GM20000 (cell line): Measurements from ENCODE around the gene ATL1.
A peak's percentile ranks its signal among the peaks of the same experiment; 100 is the strongest.

Experiments
- DNase-seq: peaks from one replicate; pipeline ENCODE4 v3.0.0; 2012; ENCODE audit warnings: low spot score
- TF ChIP-seq, protein P1 (sequence below): IDR thresholded peaks from 2 replicates; pipeline ENCODE4 v1.5.1; 2012; ENCODE audit warnings: mild to moderate bottlenecking, control low read depth; ENCODE audit errors: extremely low read depth, missing control alignments

The ATL1 gene

DNA sequence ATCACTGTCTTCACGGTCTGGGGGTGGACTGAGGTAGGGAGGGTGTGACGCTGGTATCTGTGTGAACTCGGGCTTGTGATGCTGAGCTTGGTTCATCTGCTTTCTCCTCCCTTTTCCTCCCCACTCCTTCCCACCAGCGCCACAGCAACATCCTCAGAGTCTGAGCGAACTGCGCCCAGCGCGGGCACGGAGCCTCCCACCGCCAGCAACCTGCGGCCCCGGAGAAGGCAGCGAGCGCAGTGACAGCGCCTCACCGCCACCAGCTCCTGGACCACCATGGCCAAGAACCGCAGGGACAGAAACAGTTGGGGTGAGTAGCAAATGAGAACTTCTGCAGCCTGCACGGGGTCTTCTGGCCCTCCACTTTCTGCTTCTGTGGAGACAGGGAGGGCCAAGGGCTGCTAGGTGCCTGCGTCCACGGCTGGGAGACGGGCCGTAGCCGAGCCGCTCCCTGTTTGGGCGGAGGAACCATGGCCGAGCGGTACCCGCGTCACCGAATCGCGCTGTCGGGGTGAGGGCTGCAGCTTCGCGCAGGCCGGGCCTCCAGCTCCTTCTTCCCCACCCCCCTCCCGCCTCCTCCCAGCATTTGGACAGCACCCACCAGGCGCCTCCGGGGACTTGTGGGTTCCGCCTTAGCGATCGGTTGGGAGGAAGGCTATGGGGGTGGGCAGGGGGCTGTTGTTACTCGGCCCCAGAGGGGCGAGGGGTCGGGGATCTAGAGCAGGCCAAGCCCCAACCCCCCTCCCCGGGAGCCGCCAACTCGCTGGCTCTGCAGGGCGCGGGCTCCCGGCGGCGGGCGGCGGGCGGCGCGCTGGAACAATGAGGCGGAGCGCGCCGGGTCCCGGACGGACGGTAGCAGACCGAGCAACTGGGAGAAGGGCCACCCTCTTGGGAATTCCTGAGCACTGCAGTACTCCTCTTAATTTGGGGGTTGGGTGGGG is at the start of gene ATL1:
ATL1 (plus strand) TSS at position 156 of the 941 bp plus-strand sequence; CDS start at position 277, 121 bp downstream.
- DNase-seq: peak; percentile 69

DNA sequence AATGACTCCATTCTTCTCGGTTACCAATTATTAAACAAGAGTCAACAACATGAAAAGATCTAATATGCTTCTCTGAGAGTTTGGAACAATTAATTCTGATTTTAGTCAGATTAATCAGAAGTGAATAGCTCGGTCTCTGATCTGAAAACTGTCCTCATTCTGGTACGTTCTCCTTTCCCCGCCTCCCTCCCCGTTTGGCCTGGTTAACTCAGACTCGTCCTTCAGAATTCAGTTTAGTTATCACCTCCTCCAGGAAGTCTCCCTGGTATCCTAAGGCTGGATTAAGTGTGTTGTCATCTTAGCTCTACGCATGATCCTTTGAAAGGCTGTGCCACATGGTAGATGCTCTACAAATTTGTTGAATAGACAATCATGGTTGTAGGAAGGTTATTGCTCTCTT is 49.8 kb upstream of the ATL1 start:
- no peak for DNase-seq

More for the DNA sequence above, at the start of gene ATL1:
- TF ChIP-seq, protein P1, sequence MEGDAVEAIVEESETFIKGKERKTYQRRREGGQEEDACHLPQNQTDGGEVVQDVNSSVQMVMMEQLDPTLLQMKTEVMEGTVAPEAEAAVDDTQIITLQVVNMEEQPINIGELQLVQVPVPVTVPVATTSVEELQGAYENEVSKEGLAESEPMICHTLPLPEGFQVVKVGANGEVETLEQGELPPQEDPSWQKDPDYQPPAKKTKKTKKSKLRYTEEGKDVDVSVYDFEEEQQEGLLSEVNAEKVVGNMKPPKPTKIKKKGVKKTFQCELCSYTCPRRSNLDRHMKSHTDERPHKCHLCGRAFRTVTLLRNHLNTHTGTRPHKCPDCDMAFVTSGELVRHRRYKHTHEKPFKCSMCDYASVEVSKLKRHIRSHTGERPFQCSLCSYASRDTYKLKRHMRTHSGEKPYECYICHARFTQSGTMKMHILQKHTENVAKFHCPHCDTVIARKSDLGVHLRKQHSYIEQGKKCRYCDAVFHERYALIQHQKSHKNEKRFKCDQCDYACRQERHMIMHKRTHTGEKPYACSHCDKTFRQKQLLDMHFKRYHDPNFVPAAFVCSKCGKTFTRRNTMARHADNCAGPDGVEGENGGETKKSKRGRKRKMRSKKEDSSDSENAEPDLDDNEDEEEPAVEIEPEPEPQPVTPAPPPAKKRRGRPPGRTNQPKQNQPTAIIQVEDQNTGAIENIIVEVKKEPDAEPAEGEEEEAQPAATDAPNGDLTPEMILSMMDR: no peak

DNA sequence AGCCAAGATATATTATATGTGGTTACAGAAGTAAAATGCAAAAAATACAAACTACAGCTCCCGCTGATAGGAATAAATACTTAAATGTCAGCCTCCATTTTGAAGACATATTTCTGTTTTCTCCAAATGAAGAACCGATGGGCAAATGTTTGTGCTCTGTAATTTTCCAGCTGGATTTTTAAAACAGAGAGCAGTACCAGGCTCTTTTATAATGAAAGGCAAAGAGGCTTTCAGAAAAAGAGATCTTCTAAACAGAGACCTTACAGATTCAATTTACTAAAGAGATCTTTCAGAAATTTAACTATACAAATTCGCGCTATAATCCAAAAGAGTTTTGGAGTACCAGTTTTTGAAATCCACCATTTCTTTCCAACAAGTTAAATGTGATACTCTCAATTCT is 47.5 kb upstream of the ATL1 start:
- no peak for DNase-seq
- TF ChIP-seq, protein P1: no peak

More for the DNA sequence above, 49.8 kb upstream of the ATL1 start:
- TF ChIP-seq, protein P1: no peak

DNA sequence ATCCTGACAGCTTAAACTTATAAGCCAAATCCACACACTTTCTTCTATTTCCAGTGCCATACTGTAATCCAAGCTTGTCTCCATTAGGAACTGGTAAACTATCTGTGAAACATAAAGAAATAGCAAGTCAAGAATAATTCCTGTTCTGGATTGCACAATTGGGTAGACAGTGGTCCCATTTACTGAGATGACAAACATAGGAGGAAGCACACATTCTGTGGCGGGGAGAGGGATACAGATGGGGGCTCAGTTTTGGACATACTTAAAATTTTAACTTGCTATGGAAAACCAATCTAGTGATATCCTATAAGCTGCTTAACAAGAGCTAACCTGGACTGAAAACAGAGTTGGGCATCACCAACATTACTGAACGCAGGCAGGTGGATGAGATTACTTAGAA is 43.9 kb upstream of the ATL1 start:
- TF ChIP-seq, protein P1: no peak
- no peak for DNase-seq

DNA sequence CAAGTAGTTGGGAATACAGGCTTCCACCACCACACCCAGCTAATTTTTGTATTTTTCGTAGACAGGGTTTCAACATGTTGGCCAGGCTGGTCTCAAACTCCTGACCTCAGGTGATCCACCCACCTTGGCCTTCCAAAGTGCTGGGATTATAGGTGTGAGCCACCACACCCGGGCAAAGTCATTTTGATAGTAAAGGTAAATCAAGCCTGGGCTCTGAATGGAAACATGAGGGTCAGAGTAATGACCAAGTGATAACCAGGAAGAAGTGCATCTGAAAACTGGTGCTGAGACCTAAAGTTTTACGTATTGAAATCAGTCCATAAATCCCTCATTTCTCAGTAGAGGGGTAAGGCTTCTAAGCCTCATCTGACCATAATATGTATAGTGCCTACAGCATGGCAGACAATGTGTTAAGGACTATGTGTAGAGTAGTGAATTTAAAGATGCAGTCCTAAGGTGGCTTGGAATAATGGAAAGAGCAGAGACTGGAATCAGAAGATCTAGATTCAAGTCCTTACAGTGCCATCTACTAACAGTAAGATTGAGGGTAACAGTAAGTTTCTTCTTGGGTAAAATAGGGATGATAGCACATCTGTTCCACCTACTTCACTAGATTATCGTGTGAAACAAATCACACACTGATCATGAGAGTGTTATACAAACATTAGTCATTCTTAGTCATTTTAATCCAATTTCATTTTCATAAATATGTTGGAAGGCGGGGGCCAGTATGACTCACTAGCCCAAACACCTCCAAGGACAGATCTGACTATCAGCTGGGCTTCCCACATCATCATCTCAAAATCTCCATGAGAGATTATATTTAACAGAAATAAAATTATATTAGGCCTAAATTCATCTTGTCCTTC is 38.8 kb upstream of the ATL1 start:
- DNase-seq: peak; percentile 51
- TF ChIP-seq, protein P1: no peak

DNA sequence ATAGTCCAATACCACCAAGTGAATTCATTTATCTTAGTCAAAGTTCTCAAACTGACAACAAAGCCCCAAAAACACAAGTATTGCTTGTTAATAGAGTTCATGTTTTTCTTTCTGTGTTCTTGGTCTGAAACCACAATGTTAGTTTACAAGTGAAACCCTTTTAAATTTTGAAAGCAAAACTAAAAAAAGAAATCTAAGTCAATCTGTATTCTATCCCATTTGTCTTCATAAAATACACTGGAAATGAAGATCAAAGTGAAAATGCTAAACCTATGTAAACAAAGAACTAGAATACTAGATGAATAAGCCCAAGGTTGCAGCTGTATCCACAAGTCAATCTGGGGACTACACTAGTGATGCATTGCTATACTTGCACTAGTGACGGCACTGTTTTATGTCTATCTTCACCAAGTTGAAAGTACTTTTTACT is 38.0 kb upstream of the ATL1 start:
- TF ChIP-seq, protein P1: no peak
- peak; percentile 43 for DNase-seq
